ENCODE data around the gene ZFP36L2. TPM values are rescaled to one million over a fixed set of nuclear protein-coding genes. Genes with fewer than 3 reads are reported as not detected.

The ZFP36L2 gene
- total and polyA plus RNA-seq, 2 donors (not counting 1 experiment from before 2014, with no cell fraction given) = 16.7 to 26.7 TPM

- Histone ChIP-seq H3K27ac (ENCODE audit: insufficient read depth, low read length) (no peak overlapping the region), H3K4me2 (ENCODE audit: extremely low read depth, insufficient read depth, low read length) (no peak overlapping the region), H3K79me2 (ENCODE audit: control insufficient read depth, insufficient read depth, low read length) (no peaks in the 10 kb centered on the region), H3K4me1 (ENCODE audit: control insufficient read depth, extremely low read depth, insufficient read depth, low read length) (no peaks in the 10 kb centered on the region), H3K27me3 (ENCODE audit: control insufficient read depth, insufficient read depth, low read length) (no peaks in the 10 kb centered on the region), H3K36me3 (ENCODE audit: control insufficient read depth, insufficient read depth, low read length) (no peaks in the 10 kb centered on the region), H3K9me3 (ENCODE audit: control insufficient read depth, insufficient read depth, low read depth, low read length) (no peaks in the 10 kb centered on the region), H2AFZ (ENCODE audit: low read length) (no peak overlapping the region), H4K20me1 (ENCODE audit: control insufficient read depth, extremely low read depth, insufficient read depth, low read length) (no peaks in the 10 kb centered on the region), H3K9ac (ENCODE audit: insufficient read depth, low read length) (no peak overlapping the region), H3K4me3 (replicated peaks in 1 of 4; ENCODE audit: control extremely low read depth in 1 of 4, insufficient read depth in 1 of 4, low read depth in 3 of 4, low read length in 4 of 4) (no peak overlapping the region)
- no peak for DNase-seq (ENCODE audit: low read depth in 2 of 2)
- TF ChIP-seq, protein P1, sequence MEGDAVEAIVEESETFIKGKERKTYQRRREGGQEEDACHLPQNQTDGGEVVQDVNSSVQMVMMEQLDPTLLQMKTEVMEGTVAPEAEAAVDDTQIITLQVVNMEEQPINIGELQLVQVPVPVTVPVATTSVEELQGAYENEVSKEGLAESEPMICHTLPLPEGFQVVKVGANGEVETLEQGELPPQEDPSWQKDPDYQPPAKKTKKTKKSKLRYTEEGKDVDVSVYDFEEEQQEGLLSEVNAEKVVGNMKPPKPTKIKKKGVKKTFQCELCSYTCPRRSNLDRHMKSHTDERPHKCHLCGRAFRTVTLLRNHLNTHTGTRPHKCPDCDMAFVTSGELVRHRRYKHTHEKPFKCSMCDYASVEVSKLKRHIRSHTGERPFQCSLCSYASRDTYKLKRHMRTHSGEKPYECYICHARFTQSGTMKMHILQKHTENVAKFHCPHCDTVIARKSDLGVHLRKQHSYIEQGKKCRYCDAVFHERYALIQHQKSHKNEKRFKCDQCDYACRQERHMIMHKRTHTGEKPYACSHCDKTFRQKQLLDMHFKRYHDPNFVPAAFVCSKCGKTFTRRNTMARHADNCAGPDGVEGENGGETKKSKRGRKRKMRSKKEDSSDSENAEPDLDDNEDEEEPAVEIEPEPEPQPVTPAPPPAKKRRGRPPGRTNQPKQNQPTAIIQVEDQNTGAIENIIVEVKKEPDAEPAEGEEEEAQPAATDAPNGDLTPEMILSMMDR (conservative IDR thresholded peaks at IDR 0.05 in 1 of 2, IDR thresholded peaks at IDR 0.05 in 1 of 2; ENCODE audit: low read depth in 1 of 2, low read length in 2 of 2) = no peak
- TF ChIP-seq EZH2 (IDR thresholded peaks at IDR 0.05; ENCODE audit: low read length, missing control alignments) = no peak
These were observed 33.1 kb upstream of the ZFP36L2 start for GRCh38 chr2:43259512-43259911.

DNA sequence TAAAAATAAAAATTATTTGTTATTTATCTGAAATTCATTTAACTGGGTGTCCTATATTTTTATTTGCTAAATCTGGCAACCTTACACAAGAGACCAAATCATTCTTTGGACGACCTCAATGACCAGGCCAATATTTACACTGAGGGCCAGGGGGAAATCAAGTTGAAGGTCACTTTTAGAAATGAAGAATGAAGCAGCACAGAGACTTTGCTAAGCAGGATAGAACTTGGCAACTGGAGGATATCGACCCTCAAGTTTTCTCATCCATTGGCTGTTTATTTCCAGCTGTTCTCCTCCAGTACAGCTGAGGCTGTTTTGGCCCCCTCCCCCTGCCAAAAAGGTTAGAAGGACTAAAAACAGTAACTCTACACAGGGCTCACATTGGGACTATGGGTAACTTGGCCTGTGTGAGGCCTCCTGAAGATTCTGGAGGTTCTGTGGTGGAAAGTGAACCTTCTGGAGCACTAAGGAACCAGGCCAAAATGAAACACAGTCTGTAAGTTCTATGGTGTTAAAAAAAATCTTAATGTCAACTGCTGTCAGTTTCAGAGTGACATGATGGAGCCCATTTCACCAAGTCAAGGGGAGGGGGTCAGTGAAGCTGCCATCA, 32.2 kb upstream of the ZFP36L2 start:
- Histone ChIP-seq H3K9ac (ENCODE audit: insufficient read depth, low read length) (no peak overlapping the region), H3K4me3 (replicated peaks in 1 of 4; ENCODE audit: control extremely low read depth in 1 of 4, insufficient read depth in 1 of 4, low read depth in 3 of 4, low read length in 4 of 4) (no peak overlapping the region), H4K20me1 (ENCODE audit: control insufficient read depth, extremely low read depth, insufficient read depth, low read length) (no peaks in the 10 kb centered on the region), H3K36me3 (ENCODE audit: control insufficient read depth, insufficient read depth, low read length) (no peaks in the 10 kb centered on the region), H3K79me2 (ENCODE audit: control insufficient read depth, insufficient read depth, low read length) (no peaks in the 10 kb centered on the region), H3K27me3 (ENCODE audit: control insufficient read depth, insufficient read depth, low read length) (no peaks in the 10 kb centered on the region), H3K9me3 (ENCODE audit: control insufficient read depth, insufficient read depth, low read depth, low read length) (no peaks in the 10 kb centered on the region), H3K4me1 (ENCODE audit: control insufficient read depth, extremely low read depth, insufficient read depth, low read length) (no peaks in the 10 kb centered on the region), H2AFZ (ENCODE audit: low read length) (no peak overlapping the region), H3K27ac (ENCODE audit: insufficient read depth, low read length) (no peak overlapping the region), H3K4me2 (ENCODE audit: extremely low read depth, insufficient read depth, low read length) (no peak overlapping the region)
- no peak for DNase-seq (ENCODE audit: low read depth in 2 of 2)
- TF ChIP-seq EZH2 (IDR thresholded peaks at IDR 0.05; ENCODE audit: low read length, missing control alignments) = no peak
- TF ChIP-seq, protein P1 (conservative IDR thresholded peaks at IDR 0.05 in 1 of 2, IDR thresholded peaks at IDR 0.05 in 1 of 2; ENCODE audit: low read depth in 1 of 2, low read length in 2 of 2) = no peak

GRCh38 chr2:43255296-43255910, 29.0 kb upstream of the ZFP36L2 start:
- Histone ChIP-seq H3K27me3 (ENCODE audit: control insufficient read depth, insufficient read depth, low read length) (no peaks in the 10 kb centered on the region), H4K20me1 (ENCODE audit: control insufficient read depth, extremely low read depth, insufficient read depth, low read length) (no peaks in the 10 kb centered on the region), H3K27ac (ENCODE audit: insufficient read depth, low read length) (no peak overlapping the region), H3K4me3 (replicated peaks in 1 of 4; ENCODE audit: control extremely low read depth in 1 of 4, insufficient read depth in 1 of 4, low read depth in 3 of 4, low read length in 4 of 4) (no peak overlapping the region), H3K4me1 (ENCODE audit: control insufficient read depth, extremely low read depth, insufficient read depth, low read length) (peaks cover 8% of the 10 kb centered on the region), H3K4me2 (ENCODE audit: extremely low read depth, insufficient read depth, low read length) (no peak overlapping the region), H3K36me3 (ENCODE audit: control insufficient read depth, insufficient read depth, low read length) (no peaks in the 10 kb centered on the region), H3K79me2 (ENCODE audit: control insufficient read depth, insufficient read depth, low read length) (no peaks in the 10 kb centered on the region), H2AFZ (ENCODE audit: low read length) (no peak overlapping the region), H3K9ac (ENCODE audit: insufficient read depth, low read length) (no peak overlapping the region), H3K9me3 (ENCODE audit: control insufficient read depth, insufficient read depth, low read depth, low read length) (no peaks in the 10 kb centered on the region)
- peak in 1 of 2 donors; percentile 77 for DNase-seq (ENCODE audit: low read depth in 2 of 2)
- TF ChIP-seq EZH2 (IDR thresholded peaks at IDR 0.05; ENCODE audit: low read length, missing control alignments) = no peak
- TF ChIP-seq, protein P1 (conservative IDR thresholded peaks at IDR 0.05 in 1 of 2, IDR thresholded peaks at IDR 0.05 in 1 of 2; ENCODE audit: low read depth in 1 of 2, low read length in 2 of 2) = no peak

All from fibroblast of lung (primary cell).